Mucosa of rectum (tissue), 2 donors: Measurements from ENCODE around the gene UNC13D.

Experiments used
- H3K27ac ChIP-seq, 2 donors: one replicate each; pipeline ENCODE4 v1.7.0; 2013; ENCODE audit warnings: inconsistent platforms in 2 of 2, low read depth in 2 of 2, low read length in 2 of 2
- H3K27me3 ChIP-seq, 2 donors: one replicate each; pipeline ENCODE4 v1.7.0; 2013; ENCODE audit warnings: low read length in 2 of 2; ENCODE audit not compliant: control insufficient read depth in 2 of 2, insufficient read depth in 2 of 2
- H3K36me3 ChIP-seq, 2 donors: one replicate each; pipeline ENCODE4 v1.7.0; 2013; ENCODE audit warnings: low read length in 2 of 2; ENCODE audit not compliant: control insufficient read depth in 2 of 2, insufficient read depth in 2 of 2
- H3K4me1 ChIP-seq, 2 donors: one replicate each; pipeline ENCODE4 v1.7.0; 2013; ENCODE audit warnings: low read length in 2 of 2, mild to moderate bottlenecking in 1 of 2; ENCODE audit not compliant: control insufficient read depth in 2 of 2, insufficient read depth in 2 of 2
- H3K4me3 ChIP-seq, 2 donors: one replicate each; pipeline ENCODE4 v1.7.0; 2013; ENCODE audit warnings: low read length in 2 of 2
- H3K9ac ChIP-seq, 2 donors: one replicate each; pipeline ENCODE4 v1.7.0; 2013; ENCODE audit warnings: low read length in 2 of 2, low read depth in 1 of 2, mild to moderate bottlenecking in 1 of 2
- H3K9me3 ChIP-seq, 2 donors: one replicate each; pipeline ENCODE4 v1.7.0; 2013; ENCODE audit warnings: low read length in 2 of 2; ENCODE audit not compliant: control insufficient read depth in 2 of 2
- donor health status: healthy.
- donor health status: Normal muscosa, but diverticular disease.

UNC13D gene

DNA sequence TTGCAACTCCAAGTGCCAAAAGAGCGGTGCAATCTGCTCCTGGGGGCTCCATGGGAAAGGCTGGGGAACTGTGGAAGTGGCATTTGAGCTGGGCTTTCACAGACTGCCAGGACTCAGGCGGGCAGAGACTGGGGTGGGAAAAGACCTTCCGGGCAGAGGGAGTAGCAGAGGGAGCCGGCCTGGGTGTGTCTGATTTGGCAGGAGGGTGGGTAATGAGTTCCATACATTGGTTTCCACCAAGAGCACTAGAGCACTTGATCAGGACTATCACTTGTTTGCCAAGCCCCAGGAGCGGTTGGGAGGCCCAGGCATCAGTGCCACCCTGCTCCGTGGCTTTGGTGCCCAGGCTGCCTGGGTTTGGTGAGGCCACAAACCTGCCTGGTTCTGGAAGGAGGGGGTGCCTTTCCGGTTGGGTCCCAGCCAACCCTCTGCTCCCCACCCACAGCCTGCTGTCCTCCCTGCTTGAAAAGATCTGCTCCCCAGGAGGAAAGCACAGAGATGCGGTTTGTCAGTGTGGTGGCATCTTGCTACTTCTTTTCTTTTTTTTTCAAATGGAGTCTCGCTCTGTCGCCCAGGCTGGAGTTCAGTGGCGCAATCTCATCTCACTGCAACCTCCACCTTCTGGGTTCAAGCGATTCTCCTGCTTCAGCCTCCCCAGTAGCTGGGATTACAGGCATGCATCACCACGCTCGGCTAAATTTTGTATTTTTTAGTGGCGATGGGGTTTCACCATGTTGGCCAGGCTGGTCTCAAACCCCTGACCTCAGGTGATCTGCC, 37.7 kb upstream of the UNC13D start:
- no peaks in the 10 kb centered on the region for H3K9me3 ChIP-seq
- H3K27ac ChIP-seq = no peak overlapping the region
- H3K4me3 ChIP-seq = no peak overlapping the region
- H3K36me3 ChIP-seq = no peaks in the 10 kb centered on the region
- H3K27me3 ChIP-seq = no peaks in the 10 kb centered on the region
- H3K4me1 ChIP-seq = peaks cover 6% of the 10 kb centered on the region in 2 donors
- no peak overlapping the region for H3K9ac ChIP-seq

DNA sequence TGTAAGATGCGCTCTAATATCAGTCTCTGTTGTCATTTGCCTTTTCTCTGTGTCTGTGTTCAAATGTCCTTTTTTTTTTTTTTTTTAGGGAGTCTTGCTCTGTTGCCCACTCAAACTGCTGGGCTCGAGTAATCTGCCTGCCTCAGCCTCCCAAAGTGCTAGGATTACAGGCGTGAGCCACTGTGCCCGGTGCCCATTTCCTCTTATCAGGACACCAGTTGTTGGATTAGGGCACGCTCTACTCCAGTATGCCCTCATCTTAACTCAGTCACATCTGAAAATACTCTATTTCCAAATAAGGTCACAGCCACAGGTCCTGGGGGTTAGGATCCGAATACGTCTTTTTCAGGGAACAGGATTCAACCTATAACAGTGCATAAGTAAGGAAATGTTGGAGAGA, 36.1 kb upstream of the UNC13D start:
- Histone ChIP-seq H3K36me3 (no peaks in the 10 kb centered on the region), H3K4me3 (no peak overlapping the region), H3K4me1 (peaks cover 22% of the 10 kb centered on the region in 2 donors), H3K27me3 (no peaks in the 10 kb centered on the region), H3K9ac (no peak overlapping the region), H3K27ac (no peak overlapping the region), H3K9me3 (no peaks in the 10 kb centered on the region)

DNA sequence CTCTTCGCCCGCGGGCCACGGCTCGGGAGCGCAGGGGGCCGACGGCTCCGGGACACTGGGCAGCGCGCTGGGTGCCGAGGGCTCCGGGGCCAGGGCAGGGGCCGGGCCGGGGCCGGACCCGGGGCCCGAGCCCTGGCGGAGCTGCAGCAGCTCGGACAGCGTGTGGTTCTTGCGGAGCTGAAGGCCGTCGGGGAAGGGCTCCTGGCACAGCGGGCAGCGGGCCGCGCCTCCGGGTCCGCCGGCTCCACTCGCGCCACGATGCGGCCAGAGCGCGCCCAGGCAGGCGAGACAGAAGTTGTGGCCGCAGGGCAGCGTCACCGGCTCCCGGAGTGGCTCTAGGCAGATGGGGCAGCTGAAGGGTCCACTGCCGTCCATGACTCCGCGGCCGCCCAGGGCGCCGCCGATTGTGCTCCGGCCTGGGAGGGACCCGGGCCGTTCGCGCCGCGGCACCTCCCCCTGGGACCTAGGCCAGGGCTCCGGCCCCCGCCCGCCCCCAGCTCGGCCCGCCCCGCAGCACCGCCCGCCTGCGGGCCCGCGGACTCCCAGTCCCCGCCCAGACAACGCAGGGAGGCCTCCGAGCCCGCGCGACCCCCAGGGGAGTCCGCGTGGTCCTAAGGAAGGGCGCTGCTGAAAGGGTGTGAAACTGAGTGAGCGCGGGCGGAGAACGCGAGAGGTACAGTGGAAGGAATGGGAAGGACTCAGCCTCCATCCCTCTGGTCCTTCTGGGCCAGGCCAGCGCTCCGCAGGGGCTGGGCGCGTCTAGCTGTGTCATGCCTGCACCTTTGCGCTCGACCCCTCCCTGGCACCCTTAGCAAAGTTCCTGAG, 34.2 kb upstream of the UNC13D start, which contains the start of gene TRIM47:
Gene TRIM47, minus strand, starts transcription at position 408 of the 825 bp plus-strand sequence. Its CDS starts 33 bp downstream, at position 375.
- peaks cover 28% of the 10 kb centered on the region in 2 donors for H3K4me1 ChIP-seq
- H3K27ac ChIP-seq = peak within 1 kb of the TSS; percentile 95 to 97
- peak within 1 kb of the TSS; percentile 66 to 87 for H3K9ac ChIP-seq

DNA sequence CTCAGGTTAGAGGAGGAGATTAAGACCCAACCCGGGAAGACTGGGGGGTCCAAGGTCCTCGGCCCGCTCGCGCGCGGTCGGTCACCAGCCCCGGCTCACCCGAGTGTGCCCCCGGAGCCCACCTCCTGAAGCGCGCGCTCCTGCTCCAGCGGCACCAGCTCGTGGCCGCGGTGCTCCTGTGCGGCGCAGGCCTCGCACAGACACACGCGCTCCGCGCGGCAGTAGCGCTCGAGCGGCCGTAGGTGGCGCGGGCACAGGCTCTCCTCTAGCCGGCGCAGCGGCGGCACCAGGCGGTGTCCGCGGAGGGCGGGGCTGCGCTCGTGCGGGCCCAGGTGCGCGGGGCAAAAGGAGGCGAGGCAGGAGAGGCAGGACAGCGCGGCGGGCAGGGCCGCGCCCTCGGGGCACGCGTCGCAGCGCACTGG, 33.6 kb upstream of the UNC13D start:
- Histone ChIP-seq H3K27me3 (no peaks in the 10 kb centered on the region), H3K9me3 (no peaks in the 10 kb centered on the region), H3K9ac (peak overlapping the region; percentile 66 to 87), H3K4me1 (peaks cover 33% of the 10 kb centered on the region in 2 donors), H3K4me3 (peak overlapping the region; percentile 84 to 85), H3K36me3 (peaks cover 5 to 7% of the 10 kb centered on the region in 2 donors), H3K27ac (peak overlapping the region; percentile 95 to 97)

More for the DNA sequence above, 34.2 kb upstream of the UNC13D start, which contains the start of gene TRIM47:
- no peaks in the 10 kb centered on the region for H3K27me3 ChIP-seq
- H3K36me3 ChIP-seq = peaks cover 5 to 7% of the 10 kb centered on the region in 2 donors
- H3K9me3 ChIP-seq = no peaks in the 10 kb centered on the region
- H3K4me3 ChIP-seq = peak within 1 kb of the TSS; percentile 84 to 85

DNA sequence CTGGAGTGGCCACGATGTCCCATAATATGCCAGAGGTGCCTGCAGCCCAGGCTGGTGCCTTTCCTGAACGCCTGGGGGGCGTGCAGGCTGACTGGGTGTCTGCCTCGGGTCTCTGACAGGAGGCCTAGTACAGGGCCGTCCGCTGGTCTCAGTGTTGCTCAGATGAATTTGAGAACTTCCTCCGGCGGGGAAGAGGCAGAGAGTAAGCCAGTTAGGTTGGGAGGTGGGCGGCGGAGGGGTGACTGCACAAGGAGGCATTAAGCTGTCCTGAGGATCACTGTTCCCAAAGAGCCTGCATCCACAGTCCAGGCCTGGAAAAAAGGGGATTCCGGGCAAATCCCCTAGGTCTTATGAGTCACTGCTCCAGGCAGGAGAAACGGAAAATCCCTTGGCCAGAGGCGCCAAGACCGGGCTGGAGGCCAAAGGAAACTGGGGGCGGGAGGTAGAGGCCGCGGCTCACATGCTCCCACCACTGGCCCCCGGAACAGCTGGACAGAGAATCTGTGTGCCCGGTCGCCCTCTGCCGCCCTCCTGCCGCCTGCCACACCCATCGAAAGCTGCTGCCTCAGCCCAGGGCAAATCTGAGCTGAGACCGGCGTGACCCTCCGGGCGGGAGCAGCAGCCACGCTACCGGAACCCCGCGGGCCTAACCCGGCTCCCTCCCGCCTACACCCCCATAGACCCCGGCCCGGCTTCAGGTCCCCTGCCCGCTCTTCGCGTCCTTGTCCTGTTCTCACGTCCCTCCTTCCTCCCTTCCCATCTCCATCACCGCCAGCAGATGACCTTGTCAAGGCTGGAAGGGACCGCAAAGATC, 32.9 kb upstream of the UNC13D start:
- Histone ChIP-seq H3K4me3 (peak overlapping the region; percentile 84 to 85), H3K9ac (peak overlapping the region; percentile 66 to 87), H3K4me1 (peaks cover 39 to 40% of the 10 kb centered on the region in 2 donors), H3K36me3 (peaks cover 5 to 7% of the 10 kb centered on the region in 2 donors), H3K27ac (peak overlapping the region; percentile 95 to 97), H3K27me3 (no peaks in the 10 kb centered on the region), H3K9me3 (no peaks in the 10 kb centered on the region)

DNA sequence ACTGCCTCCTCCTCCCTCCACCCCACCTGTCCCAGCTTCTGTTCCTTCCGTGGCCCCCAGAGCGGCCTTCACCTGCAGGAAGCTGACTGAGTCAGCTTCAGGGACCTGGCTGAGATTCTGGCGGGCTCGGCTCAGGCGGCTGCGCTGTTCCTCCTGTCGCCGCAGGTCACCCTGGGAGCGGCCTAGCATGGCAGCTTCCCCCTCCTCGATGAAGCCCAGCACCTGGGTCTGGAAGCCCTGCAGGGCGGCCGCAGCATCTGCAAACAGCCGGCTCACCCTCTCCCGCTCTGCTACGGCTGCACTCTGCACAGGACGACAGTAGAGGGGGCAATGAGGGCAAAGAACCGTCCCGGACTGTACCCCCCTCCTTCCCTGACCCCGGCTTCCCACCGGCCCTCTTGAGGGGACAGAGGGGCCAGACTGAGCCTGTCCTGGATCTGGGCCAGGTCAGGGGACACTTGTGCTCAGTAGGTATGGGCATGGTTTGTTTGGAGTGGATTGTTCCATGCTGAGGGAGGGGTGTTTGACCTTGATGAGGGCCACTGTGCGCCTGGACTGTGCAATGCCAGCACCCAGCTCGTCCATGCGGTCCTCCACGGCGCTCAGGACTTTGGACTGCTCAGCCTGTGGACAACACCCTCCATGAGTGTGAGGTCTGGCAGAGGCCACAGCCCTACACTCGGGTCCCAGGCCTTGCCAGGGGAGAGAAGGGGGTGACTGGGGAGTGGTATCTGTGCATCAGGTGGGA, 32.2 kb upstream of the UNC13D start:
- Histone ChIP-seq H3K36me3 (peaks cover 5 to 7% of the 10 kb centered on the region in 2 donors), H3K4me3 (peak overlapping the region; percentile 84 to 85), H3K9me3 (no peaks in the 10 kb centered on the region), H3K27ac (peak overlapping the region; percentile 95 to 97), H3K27me3 (no peaks in the 10 kb centered on the region), H3K4me1 (peaks cover 39 to 40% of the 10 kb centered on the region in 2 donors), H3K9ac (peak overlapping the region; percentile 66 to 87)

DNA sequence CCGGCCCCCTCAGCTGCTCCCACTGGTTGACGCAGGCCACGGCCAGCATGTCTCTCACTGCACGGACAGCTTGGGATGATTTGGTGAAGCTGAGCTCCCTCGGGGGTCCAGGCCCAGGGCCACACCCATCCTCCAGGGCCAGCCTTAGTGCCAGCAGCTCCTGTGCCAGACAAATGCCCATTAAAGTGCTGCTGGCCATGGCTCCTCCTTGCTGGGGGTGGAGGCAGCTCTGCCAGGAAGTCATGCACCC, 31.7 kb upstream of the UNC13D start:
- Histone ChIP-seq H3K4me1 (peaks cover 40% of the 10 kb centered on the region in 2 donors), H3K9me3 (no peaks in the 10 kb centered on the region), H3K9ac (peak overlapping the region; percentile 66 to 87), H3K36me3 (peaks cover 5 to 7% of the 10 kb centered on the region in 2 donors), H3K27me3 (no peaks in the 10 kb centered on the region), H3K4me3 (peak overlapping the region; percentile 84 to 85), H3K27ac (peak overlapping the region; percentile 95 to 97)

DNA sequence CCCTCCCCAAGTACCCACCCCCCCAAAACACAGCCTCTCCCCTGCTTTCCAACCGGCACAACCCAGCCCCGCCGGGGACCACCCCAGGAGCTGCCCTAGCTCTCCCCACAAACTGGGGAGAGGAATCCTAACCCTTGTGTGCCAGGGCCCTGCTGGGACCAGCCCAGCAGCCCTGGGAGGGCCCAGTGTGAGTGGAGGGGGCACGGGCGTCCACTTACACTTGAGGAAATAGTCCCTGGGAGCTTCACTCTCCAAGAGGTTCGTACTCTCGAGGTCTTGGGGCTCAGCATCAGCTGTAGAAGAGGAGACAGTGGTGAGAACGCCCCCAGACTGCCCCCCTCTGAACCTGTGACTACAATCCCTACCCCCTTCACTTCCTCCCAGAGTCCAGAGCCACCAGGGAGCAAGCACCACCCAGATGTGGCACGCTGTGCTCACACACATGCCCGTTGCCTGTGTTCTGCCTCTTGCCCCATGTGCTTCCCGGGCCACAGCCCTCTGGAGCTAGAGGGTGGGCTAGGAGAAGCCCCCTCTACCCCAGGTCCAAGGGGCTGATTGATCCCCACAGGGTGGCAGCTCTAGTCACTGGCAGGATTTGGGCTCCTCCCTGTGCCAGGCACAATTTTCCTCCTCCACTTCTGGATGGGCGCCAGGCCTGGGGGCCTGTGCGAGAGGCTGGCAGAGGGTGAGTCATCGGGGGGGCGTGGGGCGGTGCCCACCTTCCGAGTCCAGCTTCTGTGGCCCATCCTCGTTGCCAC, 31.2 kb upstream of the UNC13D start:
- Histone ChIP-seq H3K4me3 (peak overlapping the region; percentile 84 to 85), H3K9me3 (no peaks in the 10 kb centered on the region), H3K36me3 (peaks cover 5 to 7% of the 10 kb centered on the region in 2 donors), H3K27ac (peak overlapping the region; percentile 95 to 97), H3K4me1 (peaks cover 40 to 43% of the 10 kb centered on the region in 2 donors), H3K9ac (peak overlapping the region; percentile 66 to 87), H3K27me3 (no peaks in the 10 kb centered on the region)
